Esophagus squamous epithelium (tissue), 5 donors: ENCODE measurements around the gene APMAP. TPM values are rescaled to one million over a fixed set of nuclear protein-coding genes. Genes with fewer than 3 reads are reported as not detected.

Experiments used
- DNase-seq: peaks from one replicate; lab custom pipeline; 2025; lab: John Stamatoyannopoulos, UW
- H3K27ac ChIP-seq, 4 donors: fragments of 200-600 bp; sonication (generic); one replicate each; pipeline ENCODE4 v1.5.1; 2016 to 2019; ENCODE audit warnings: mild to moderate bottlenecking in 1 of 4
- H3K27me3 ChIP-seq, 4 donors: fragments of 200-600 bp; sonication (generic); 1 replicate in 3 of 4; 2 replicates in 1 of 4; pipeline versions ENCODE4 v1.5.1 to v1.6.0; 2017 to 2021; ENCODE audit warnings: antibody characterized with exemption in 1 of 4
- H3K36me3 ChIP-seq, 3 donors: fragments of 200-600 bp; sonication (generic); one replicate each; pipeline ENCODE4 v1.5.1; 2016 to 2019
- H3K4me1 ChIP-seq, 3 donors: fragments of 200-600 bp; sonication (generic); one replicate each; pipeline ENCODE4 v1.5.1; 2017 to 2019
- H3K4me3 ChIP-seq, 4 donors: fragments of 200-600 bp; sonication (generic); 1 replicate in 3 of 4; 2 replicates in 1 of 4; pipeline ENCODE4 v1.5.1; 2016 to 2019; ENCODE audit warnings: mild to moderate bottlenecking in 2 of 4, moderate library complexity in 1 of 4
- H3K9me3 ChIP-seq, 3 donors: fragments of 200-600 bp; sonication (generic); one replicate each; pipeline ENCODE4 v1.5.1; 2016 to 2019
- POLR2A ChIP-seq, 4 donors: fragments of 450-650 bp; IDR thresholded peaks; one replicate each; pipeline ENCODE4 v1.6.1; 2017; ENCODE audit warnings: antibody characterized with exemption in 4 of 4, mild to moderate bottlenecking in 4 of 4, moderate library complexity in 3 of 4
- WGBS, 2 donors: methylation state at CpG; one replicate each; pipeline ENCODE4 v1.1.5; 2018; 5-methylcytosine and 5-hydroxymethylcytosine counted together
- intact Hi-C: fragments of 100-400 bp; cut with DNase I; formaldehyde crosslinking; loops from one replicate; pipeline ENCODE4 v1.15.0; 2022
- total RNA-seq, 4 donors: library from RNA; depleted of rRNA; stranded (reverse); fragments of >200 nt; gene quantifications; one replicate each; pipeline ENCODE4 v1.1.0, GENCODE V29; 2016
- TF ChIP-seq, protein P1 (sequence below), 6 experiments: fragments of 450-650 bp in 4 of 6; fragments of 200-600 bp in 2 of 6; sonication (generic) in 2 of 6; IDR thresholded peaks; one replicate each; pipeline ENCODE4 v1.5.1; 2016 to 2019; ENCODE audit warnings: antibody characterized with exemption in 6 of 6, mild to moderate bottlenecking in 4 of 6, moderate library complexity in 4 of 6
- donor health status: DM: yes; HTN: yes; CAD: no.

The APMAP gene
- total RNA-seq, 4 donors from 2014 or later, result 16.7 to 38.4 (median 25.6) TPM

DNA sequence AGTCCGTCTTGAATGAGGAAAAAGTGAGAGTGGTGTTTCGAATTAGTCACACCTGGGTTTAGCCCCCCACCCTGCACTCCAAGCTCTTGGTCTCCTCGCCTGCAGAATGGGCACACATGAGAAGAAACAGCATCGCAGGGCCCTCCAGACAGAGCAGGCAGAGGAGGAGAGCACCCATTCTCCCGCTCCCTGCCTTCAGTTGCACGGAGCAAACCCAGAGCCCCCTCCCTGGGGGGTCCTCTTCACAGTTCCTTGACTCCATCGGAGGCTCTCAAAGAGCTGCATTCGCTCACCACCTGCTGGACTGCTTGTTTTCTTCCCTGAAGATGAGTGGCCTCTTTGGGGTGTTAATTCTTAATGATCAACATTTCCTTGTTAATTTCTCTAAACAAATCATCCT, 38.4 kb downstream of the APMAP start:
- TF ChIP-seq, protein P1, sequence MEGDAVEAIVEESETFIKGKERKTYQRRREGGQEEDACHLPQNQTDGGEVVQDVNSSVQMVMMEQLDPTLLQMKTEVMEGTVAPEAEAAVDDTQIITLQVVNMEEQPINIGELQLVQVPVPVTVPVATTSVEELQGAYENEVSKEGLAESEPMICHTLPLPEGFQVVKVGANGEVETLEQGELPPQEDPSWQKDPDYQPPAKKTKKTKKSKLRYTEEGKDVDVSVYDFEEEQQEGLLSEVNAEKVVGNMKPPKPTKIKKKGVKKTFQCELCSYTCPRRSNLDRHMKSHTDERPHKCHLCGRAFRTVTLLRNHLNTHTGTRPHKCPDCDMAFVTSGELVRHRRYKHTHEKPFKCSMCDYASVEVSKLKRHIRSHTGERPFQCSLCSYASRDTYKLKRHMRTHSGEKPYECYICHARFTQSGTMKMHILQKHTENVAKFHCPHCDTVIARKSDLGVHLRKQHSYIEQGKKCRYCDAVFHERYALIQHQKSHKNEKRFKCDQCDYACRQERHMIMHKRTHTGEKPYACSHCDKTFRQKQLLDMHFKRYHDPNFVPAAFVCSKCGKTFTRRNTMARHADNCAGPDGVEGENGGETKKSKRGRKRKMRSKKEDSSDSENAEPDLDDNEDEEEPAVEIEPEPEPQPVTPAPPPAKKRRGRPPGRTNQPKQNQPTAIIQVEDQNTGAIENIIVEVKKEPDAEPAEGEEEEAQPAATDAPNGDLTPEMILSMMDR (IDR thresholded peaks at IDR 0.05), result no peak
- no peak for TF ChIP-seq POLR2A (IDR thresholded peaks at IDR 0.05)
- Histone ChIP-seq H3K27ac (no peak overlapping the region), H3K9me3 (no peaks in the 10 kb centered on the region), H3K36me3 (peaks cover 0 to 35% (median 0%) of the 10 kb centered on the region in 3 donors), H3K27me3 (peaks cover 0 to 4% (median 0%) of the 10 kb centered on the region in 4 donors), H3K4me3 (no peak overlapping the region), H3K4me1 (peaks cover 0 to 8% (median 0%) of the 10 kb centered on the region in 3 donors)
- no peak for DNase-seq
- intact Hi-C loops, result no loop called here
- 68 to 85% methylated on average over 8 of the region's 8 CpGs for WGBS, 2 donors

DNA sequence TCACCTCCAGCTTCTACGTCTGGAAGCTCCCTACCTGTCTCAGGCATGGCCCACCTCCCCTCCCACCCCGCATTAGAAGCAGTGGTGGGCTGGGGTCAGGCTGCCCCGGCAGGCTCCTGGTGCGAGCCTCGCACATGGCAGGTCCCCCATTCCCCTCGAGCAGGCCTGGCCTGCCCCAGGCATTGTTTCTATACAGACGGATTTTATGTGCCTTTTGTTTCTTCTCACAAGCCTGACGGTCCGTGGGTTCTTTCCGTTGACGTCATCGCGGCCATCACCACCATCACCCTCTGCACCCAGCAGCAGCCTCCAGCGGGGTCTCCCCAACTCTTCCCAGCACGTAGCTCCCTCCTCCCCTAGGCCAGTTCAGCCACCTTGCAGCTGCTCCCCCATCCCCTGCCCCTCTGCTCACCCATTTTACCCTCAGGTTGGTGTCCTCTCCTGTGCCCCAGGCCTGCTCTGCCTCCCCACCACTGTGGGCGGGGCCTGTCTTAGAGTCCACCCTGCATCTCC, 38.9 kb downstream of the APMAP start:
- no peak overlapping the region for H3K27ac ChIP-seq
- intact Hi-C loops, result no loop called here

DNA sequence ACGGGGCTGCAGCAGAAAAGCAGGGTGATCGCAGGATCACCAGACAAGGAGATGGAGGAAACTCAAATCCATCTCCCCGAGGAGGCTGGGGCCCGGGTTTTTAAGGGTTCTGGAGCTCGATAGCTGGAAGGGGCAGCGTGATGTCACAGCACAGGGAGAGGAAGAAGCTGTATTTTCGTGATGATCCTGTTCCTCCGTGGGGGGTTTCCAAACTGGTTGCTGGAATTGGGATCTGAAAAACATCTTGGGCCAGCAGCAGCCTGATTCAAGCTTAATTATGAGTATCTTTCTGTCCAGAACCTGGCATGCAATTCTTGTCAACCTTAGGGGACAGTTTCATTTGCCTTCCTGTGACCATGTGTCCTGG, 39.4 kb downstream of the APMAP start:
- H3K4me3 ChIP-seq, result no peak overlapping the region
- peaks cover 0 to 5% (median 0%) of the 10 kb centered on the region in 4 donors for H3K27me3 ChIP-seq
- no peaks in the 10 kb centered on the region for H3K9me3 ChIP-seq
- peaks cover 0 to 25% (median 0%) of the 10 kb centered on the region in 3 donors for H3K36me3 ChIP-seq
- TF ChIP-seq, protein P1 (IDR thresholded peaks at IDR 0.05), result no peak
- TF ChIP-seq POLR2A (IDR thresholded peaks at IDR 0.05), result no peak
- no peak for DNase-seq
- intact Hi-C loops, result no loop called here
- 65 to 79% methylated on average over 2 to 6 of the region's 8 CpGs for WGBS, 2 donors
- peaks cover 0 to 8% (median 0%) of the 10 kb centered on the region in 3 donors for H3K4me1 ChIP-seq
- no peak overlapping the region for H3K27ac ChIP-seq

More for the DNA sequence above, 38.9 kb downstream of the APMAP start:
- H3K4me3 ChIP-seq, result no peak overlapping the region
- H3K36me3 ChIP-seq, result peaks cover 0 to 30% (median 0%) of the 10 kb centered on the region in 3 donors
- H3K9me3 ChIP-seq, result no peaks in the 10 kb centered on the region
- 75 to 86% methylated on average over 15 to 16 of the region's 16 CpGs for WGBS, 2 donors
- peaks cover 0 to 5% (median 0%) of the 10 kb centered on the region in 4 donors for H3K27me3 ChIP-seq
- DNase-seq, result no peak
- TF ChIP-seq POLR2A (IDR thresholded peaks at IDR 0.05), result no peak
- TF ChIP-seq, protein P1 (IDR thresholded peaks at IDR 0.05), result no peak
- peaks cover 0 to 8% (median 0%) of the 10 kb centered on the region in 3 donors for H3K4me1 ChIP-seq

DNA sequence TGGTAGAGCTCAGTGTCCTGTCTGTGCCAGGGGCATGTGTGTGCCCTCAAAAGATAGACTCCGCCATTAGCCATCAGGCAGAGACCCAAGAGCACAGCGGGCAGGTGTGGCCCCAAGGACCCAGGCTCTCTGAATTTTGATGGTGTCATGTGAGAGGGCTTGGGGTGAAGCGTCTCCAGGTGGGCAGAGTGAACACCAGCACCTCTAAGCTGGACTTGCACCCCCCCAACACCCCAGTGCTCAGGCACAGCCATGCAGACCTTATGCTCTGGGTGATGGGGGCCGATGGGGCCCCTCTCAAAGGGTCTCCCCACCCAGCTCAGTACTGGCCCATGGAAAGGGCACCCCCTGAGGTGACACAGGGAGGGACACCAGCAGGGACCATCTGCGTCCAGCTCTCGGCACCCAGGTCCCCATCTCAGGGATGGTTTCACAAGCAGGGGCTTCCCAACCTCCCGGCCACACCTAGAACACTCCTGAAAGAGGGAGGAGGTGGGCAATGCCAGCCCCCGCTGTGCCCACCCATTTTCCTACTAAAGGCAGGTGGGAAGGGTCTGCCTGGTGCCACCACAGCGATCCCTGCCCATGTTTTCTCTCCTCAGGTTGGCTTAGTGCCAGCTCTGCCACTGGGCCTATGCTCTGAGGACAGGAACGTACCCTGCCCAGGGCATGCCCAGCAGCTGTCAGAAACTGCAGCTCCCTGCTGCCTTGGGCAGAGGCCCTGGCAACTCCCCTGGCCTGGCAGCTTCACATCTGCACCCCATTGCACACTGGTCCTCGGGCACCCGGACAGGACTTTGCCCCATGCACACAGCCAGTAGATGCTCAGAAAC, 40.0 kb downstream of the APMAP start:
- H3K27me3 ChIP-seq, result peaks cover 0 to 5% (median 0%) of the 10 kb centered on the region in 4 donors
- no peak overlapping the region for H3K27ac ChIP-seq
- H3K9me3 ChIP-seq, result no peaks in the 10 kb centered on the region
- intact Hi-C loops, result no loop called here
- H3K4me3 ChIP-seq, result no peak overlapping the region
- 79 to 86% methylated on average over 3 to 4 of the region's 12 CpGs for WGBS, 2 donors
- H3K36me3 ChIP-seq, result peaks cover 0 to 19% (median 0%) of the 10 kb centered on the region in 3 donors
- DNase-seq, result no peak
- H3K4me1 ChIP-seq, result peaks cover 0 to 8% (median 0%) of the 10 kb centered on the region in 3 donors
- TF ChIP-seq, protein P1 (IDR thresholded peaks at IDR 0.05), result no peak
- TF ChIP-seq POLR2A (IDR thresholded peaks at IDR 0.05), result no peak

DNA sequence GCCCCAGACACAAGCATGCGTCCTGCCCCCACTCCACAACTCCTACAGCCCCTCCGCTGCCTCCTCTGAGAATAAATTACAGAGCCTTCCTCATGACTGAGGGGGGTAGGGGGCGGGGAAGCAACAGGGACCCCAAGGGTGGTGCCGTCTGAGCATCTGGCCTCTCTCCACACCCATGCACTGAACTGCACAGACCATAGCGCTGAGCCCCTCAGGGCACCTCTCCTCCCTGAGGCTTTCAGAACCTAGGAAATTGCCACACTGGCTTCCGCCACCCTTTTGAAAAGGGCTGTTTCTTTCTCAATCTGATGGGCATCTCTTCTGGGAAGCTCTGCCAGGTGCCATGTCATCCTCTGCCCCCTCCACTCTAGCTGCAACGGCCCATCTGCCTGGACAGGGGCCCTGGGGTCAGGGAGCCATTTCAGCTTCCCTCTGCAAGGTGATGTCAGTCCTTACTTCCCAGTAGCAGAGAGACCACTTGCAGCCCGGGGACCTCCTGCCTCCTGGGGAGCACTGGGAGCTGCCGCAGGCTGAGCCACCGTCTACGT, 40.9 kb downstream of the APMAP start:
- no peak for DNase-seq
- Histone ChIP-seq H3K27ac (no peak overlapping the region), H3K9me3 (no peaks in the 10 kb centered on the region), H3K36me3 (peaks cover 0 to 11% (median 0%) of the 10 kb centered on the region in 3 donors), H3K4me3 (no peak overlapping the region), H3K27me3 (peaks cover 0 to 5% (median 0%) of the 10 kb centered on the region in 4 donors), H3K4me1 (peaks cover 0 to 8% (median 0%) of the 10 kb centered on the region in 3 donors)
- intact Hi-C loops, result no loop called here
- 41 to 50% methylated on average over 5 of the region's 11 CpGs for WGBS, 2 donors
- TF ChIP-seq, protein P1 (IDR thresholded peaks at IDR 0.05), result no peak
- no peak for TF ChIP-seq POLR2A (IDR thresholded peaks at IDR 0.05)
